Cardiac muscle cell (in vitro differentiated cells and primary cell): ENCODE measurements around the gene IL21. TPM values are rescaled to one million over a fixed set of nuclear protein-coding genes. Genes with fewer than 3 reads are reported as not detected.
A peak's percentile ranks its signal among the peaks of the same experiment; 100 is the strongest.

Source experiments
- DNase-seq, 2 donors: peaks; one replicate each; pipeline versions ENCODE4 v3.0.0 to v3.0.0-alpha.2; 2010 to 2017; ENCODE audit warnings: low read depth in 1 of 2, low spot score in 1 of 2
- H3K27ac ChIP-seq: fragments of 200-600 bp; sonication (generic); 2 replicates; pipeline ENCODE4 v1.5.1; 2016
- H3K27me3 ChIP-seq: fragments of 200-600 bp; sonication (generic); 2 replicates; pipeline ENCODE4 v1.6.0; 2016; ENCODE audit warnings: control low read depth
- H3K36me3 ChIP-seq: fragments of 200-600 bp; sonication (generic); 2 replicates; pipeline ENCODE4 v1.5.1; 2016; ENCODE audit warnings: control low read depth
- H3K4me1 ChIP-seq: fragments of 200-600 bp; sonication (generic); 2 replicates; pipeline ENCODE4 v1.8.1; 2017; ENCODE audit warnings: low read depth, mild to moderate bottlenecking, mixed run types
- H3K4me3 ChIP-seq: fragments of 200-600 bp; sonication (generic); 2 replicates; pipeline ENCODE4 v1.5.1; 2016; ENCODE audit warnings: mild to moderate bottlenecking
- H3K9me3 ChIP-seq: fragments of 200-600 bp; sonication (generic); 2 replicates; pipeline ENCODE4 v1.5.1; 2017; ENCODE audit warnings: low read depth, mild to moderate bottlenecking, control low read depth
- polyA plus RNA-seq: library from polyadenylated mRNA; unstranded; fragments of >200 nt; fragmentation: Nextera tagmentation; extraction: Ambion mirVana; gene quantifications from 2 replicates; pipeline ENCODE4 v1.2.1, GENCODE V29; 2016
- total RNA-seq: library from RNA; depleted of rRNA; stranded (reverse); fragments of >200 nt; gene quantifications from 2 replicates; pipeline ENCODE4 v1.2.3, GENCODE V29; 2016
- TF ChIP-seq, protein P1 (sequence below): IDR thresholded peaks from 2 replicates; pipeline ENCODE4 v1.5.1; 2012; ENCODE audit warnings: low read depth, mild to moderate bottlenecking, low read length

Gene IL21
- total and polyA plus RNA-seq, 2 experiments from 2014 or later, result not detected

- DNase-seq, result peak in 1 of 2 donors; percentile 18
- H3K36me3 ChIP-seq, result no peaks in the 10 kb centered on the region
- TF ChIP-seq, protein P1, sequence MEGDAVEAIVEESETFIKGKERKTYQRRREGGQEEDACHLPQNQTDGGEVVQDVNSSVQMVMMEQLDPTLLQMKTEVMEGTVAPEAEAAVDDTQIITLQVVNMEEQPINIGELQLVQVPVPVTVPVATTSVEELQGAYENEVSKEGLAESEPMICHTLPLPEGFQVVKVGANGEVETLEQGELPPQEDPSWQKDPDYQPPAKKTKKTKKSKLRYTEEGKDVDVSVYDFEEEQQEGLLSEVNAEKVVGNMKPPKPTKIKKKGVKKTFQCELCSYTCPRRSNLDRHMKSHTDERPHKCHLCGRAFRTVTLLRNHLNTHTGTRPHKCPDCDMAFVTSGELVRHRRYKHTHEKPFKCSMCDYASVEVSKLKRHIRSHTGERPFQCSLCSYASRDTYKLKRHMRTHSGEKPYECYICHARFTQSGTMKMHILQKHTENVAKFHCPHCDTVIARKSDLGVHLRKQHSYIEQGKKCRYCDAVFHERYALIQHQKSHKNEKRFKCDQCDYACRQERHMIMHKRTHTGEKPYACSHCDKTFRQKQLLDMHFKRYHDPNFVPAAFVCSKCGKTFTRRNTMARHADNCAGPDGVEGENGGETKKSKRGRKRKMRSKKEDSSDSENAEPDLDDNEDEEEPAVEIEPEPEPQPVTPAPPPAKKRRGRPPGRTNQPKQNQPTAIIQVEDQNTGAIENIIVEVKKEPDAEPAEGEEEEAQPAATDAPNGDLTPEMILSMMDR, result no peak
Observed at GRCh38 chr4:122606364-122607043, 14.4 kb downstream of the IL21 start.

DNA sequence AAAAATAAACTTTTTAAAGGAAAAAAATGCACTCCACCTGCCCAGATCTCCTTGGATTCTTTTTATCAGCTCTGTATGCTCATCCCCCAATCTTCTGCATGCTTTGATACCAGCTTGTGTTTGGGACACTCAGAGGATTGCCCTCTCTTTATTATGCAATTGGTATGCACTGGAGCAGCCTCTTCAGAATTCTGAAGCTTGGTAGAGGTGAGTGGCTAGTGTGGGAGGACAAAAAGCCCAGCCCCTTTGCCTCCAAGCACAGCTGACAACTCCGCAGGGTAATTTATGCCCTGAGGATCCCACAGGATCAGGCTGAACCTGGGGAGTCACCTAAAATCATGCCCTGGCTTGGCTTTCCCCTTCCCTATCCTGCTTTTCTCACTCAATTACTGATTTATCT, 16.7 kb downstream of the IL21 start:
- H3K27me3 ChIP-seq, result no peaks in the 10 kb centered on the region
- no peaks in the 10 kb centered on the region for H3K4me1 ChIP-seq
- no peak overlapping the region for H3K27ac ChIP-seq
- TF ChIP-seq, protein P1, result no peak
- H3K4me3 ChIP-seq, result no peak overlapping the region
- H3K9me3 ChIP-seq, result no peaks in the 10 kb centered on the region
- H3K36me3 ChIP-seq, result no peaks in the 10 kb centered on the region
- DNase-seq, result no peak

More at GRCh38 chr4:122606364-122607043, 14.4 kb downstream of the IL21 start:
- H3K9me3 ChIP-seq, result no peaks in the 10 kb centered on the region
- no peaks in the 10 kb centered on the region for H3K4me1 ChIP-seq
- H3K27ac ChIP-seq, result no peak overlapping the region
- H3K27me3 ChIP-seq, result no peaks in the 10 kb centered on the region
- H3K4me3 ChIP-seq, result no peak overlapping the region

DNA sequence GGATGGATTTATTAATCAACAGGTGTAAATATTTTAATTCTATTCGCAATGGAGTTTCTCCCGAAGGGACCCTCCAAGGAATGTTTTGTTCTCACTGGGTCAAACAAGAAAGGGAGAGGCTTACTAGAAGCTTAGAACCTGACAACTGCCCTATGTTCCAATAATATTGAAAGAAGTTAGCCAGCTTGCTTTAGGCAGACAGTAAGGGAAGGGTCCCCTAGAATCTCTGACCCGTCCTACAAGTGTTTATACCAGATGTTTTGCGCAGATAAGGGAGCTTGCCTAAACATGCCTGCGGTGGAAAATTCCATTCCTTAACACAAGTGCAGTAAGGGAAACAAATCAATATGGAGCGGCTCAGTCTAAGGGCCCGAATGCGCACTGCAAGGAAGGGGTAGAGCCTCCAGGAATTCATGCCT, 17.7 kb downstream of the IL21 start:
- Histone ChIP-seq H3K9me3 (no peaks in the 10 kb centered on the region), H3K4me3 (no peak overlapping the region), H3K27me3 (no peaks in the 10 kb centered on the region), H3K4me1 (no peaks in the 10 kb centered on the region), H3K27ac (no peak overlapping the region), H3K36me3 (no peaks in the 10 kb centered on the region)
- TF ChIP-seq, protein P1, result no peak
- DNase-seq, result no peak

- TF ChIP-seq, protein P1, result peak; percentile 51
- peak; percentile 51 to 72 for DNase-seq
- Histone ChIP-seq H3K36me3 (no peaks in the 10 kb centered on the region), H3K4me1 (no peaks in the 10 kb centered on the region), H3K27ac (no peak overlapping the region), H3K4me3 (no peak overlapping the region), H3K27me3 (no peaks in the 10 kb centered on the region), H3K9me3 (no peaks in the 10 kb centered on the region)
Observed at GRCh38 chr4:122602277-122603142, 18.4 kb downstream of the IL21 start.

- no peak overlapping the region for H3K27ac ChIP-seq
- no peaks in the 10 kb centered on the region for H3K36me3 ChIP-seq
- no peak for DNase-seq
- TF ChIP-seq, protein P1, result no peak
- no peaks in the 10 kb centered on the region for H3K9me3 ChIP-seq
- H3K27me3 ChIP-seq, result no peaks in the 10 kb centered on the region
- H3K4me3 ChIP-seq, result no peak overlapping the region
- no peaks in the 10 kb centered on the region for H3K4me1 ChIP-seq
Observed at GRCh38 chr4:122591196-122591595, 29.7 kb downstream of the IL21 start.
